ENCODE measurements around the gene AKR1C1. TPM values are rescaled to one million over a fixed set of nuclear protein-coding genes. Genes with fewer than 3 reads are reported as not detected.
"Not testable (repeated sequence)": the region's sequence is repeated elsewhere in the genome, so short reads cannot be mapped to it uniquely, and the experiment has no call there.

Gene AKR1C1
- total RNA-seq, 1 donor from 2014 or later = 1.3 TPM

GRCh38 chr10:5019770-5020612 lies 56.8 kb downstream of the AKR1C1 start:
- H3K27me3 Mint-ChIP-seq (ENCODE audit: low read depth); intact Hi-C loops (cut with micrococcal nuclease); H3K27ac Mint-ChIP-seq; DNase-seq (ENCODE audit: low spot score); H3K4me1 Mint-ChIP-seq (ENCODE audit: low read depth); H3K4me3 Mint-ChIP-seq (ENCODE audit: low read depth); H3K36me3 Mint-ChIP-seq (ENCODE audit: low read depth); H3K9me3 Mint-ChIP-seq: not testable (repeated sequence)

- DNase-seq (ENCODE audit: low spot score); intact Hi-C loops (cut with micrococcal nuclease); H3K36me3 Mint-ChIP-seq (ENCODE audit: low read depth); H3K9me3 Mint-ChIP-seq; H3K4me3 Mint-ChIP-seq (ENCODE audit: low read depth); H3K4me1 Mint-ChIP-seq (ENCODE audit: low read depth); H3K27me3 Mint-ChIP-seq (ENCODE audit: low read depth); H3K27ac Mint-ChIP-seq: not testable (repeated sequence)
Observed at GRCh38 chr10:5021624-5022290, 58.5 kb downstream of the AKR1C1 start.

DNA sequence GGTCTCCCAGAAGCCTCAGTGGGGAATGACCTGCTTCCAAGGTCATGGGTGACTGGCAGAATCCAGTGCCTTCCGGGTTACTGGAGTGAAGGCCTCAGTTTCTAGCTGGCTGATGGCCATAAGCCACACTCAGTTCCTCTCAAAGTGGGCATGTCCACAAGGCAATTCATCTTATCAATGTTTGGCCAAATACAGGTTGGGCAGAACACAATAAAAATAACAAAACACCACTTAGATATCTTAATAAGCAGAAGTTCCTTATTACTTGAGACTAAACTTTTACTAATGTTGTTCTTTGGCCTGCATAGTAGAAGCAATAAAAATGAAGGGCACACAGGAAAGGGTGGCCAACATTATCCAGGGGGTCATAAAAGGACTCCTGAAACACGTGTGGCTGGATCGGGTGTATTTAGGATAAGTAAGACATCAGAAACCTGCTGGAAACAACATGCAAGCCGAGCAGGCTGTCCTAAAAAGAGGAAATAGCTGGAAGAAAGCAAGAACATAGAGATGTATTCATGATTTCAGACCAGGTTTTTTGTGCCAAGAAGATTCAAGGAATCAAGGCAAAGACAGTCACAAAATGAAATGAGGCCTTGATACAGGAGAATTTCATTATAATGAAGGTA lies 60.1 kb downstream of the AKR1C1 start:
- peaks cover 5% of the 10 kb centered on the region for H3K27me3 Mint-ChIP-seq (ENCODE audit: low read depth)
- no peaks in the 10 kb centered on the region for H3K4me1 Mint-ChIP-seq (ENCODE audit: low read depth)

GRCh38 chr10:5025461-5025881 lies 62.3 kb downstream of the AKR1C1 start:
- H3K4me3 Mint-ChIP-seq (ENCODE audit: low read depth); intact Hi-C loops (cut with micrococcal nuclease): not testable (repeated sequence)

More for the DNA sequence above, 60.1 kb downstream of the AKR1C1 start:
- no peak for DNase-seq (ENCODE audit: low spot score)
- Mint-ChIP-seq H3K9me3 (no peaks in the 10 kb centered on the region), H3K4me3 (ENCODE audit: low read depth) (no peak overlapping the region), H3K36me3 (ENCODE audit: low read depth) (no peaks in the 10 kb centered on the region), H3K27ac (no peak overlapping the region)
- intact Hi-C loops (cut with micrococcal nuclease) = no loop called here

GRCh38 chr10:5030989-5031388 lies 67.8 kb downstream of the AKR1C1 start:
- no peak for DNase-seq (ENCODE audit: low spot score)
- Mint-ChIP-seq H3K4me1 (ENCODE audit: low read depth) (no peaks in the 10 kb centered on the region), H3K4me3 (ENCODE audit: low read depth) (no peak overlapping the region), H3K27ac (no peak overlapping the region), H3K27me3 (ENCODE audit: low read depth) (peaks cover 2% of the 10 kb centered on the region), H3K36me3 (ENCODE audit: low read depth) (no peaks in the 10 kb centered on the region), H3K9me3 (peaks cover 39% of the 10 kb centered on the region)
- intact Hi-C loops (cut with micrococcal nuclease) = no loop called here

More at GRCh38 chr10:5025461-5025881, 62.3 kb downstream of the AKR1C1 start:
- H3K27ac Mint-ChIP-seq; H3K9me3 Mint-ChIP-seq; H3K36me3 Mint-ChIP-seq (ENCODE audit: low read depth); DNase-seq (ENCODE audit: low spot score); H3K4me1 Mint-ChIP-seq (ENCODE audit: low read depth); H3K27me3 Mint-ChIP-seq (ENCODE audit: low read depth): not testable (repeated sequence)

- H3K4me3 Mint-ChIP-seq (ENCODE audit: low read depth); H3K4me1 Mint-ChIP-seq (ENCODE audit: low read depth); H3K36me3 Mint-ChIP-seq (ENCODE audit: low read depth); H3K27me3 Mint-ChIP-seq (ENCODE audit: low read depth); DNase-seq (ENCODE audit: low spot score); H3K27ac Mint-ChIP-seq; intact Hi-C loops (cut with micrococcal nuclease): not testable (repeated sequence)
- H3K9me3 Mint-ChIP-seq = peaks cover 39% of the 10 kb centered on the region
Observed at GRCh38 chr10:5031588-5031987, 68.4 kb downstream of the AKR1C1 start.

DNA sequence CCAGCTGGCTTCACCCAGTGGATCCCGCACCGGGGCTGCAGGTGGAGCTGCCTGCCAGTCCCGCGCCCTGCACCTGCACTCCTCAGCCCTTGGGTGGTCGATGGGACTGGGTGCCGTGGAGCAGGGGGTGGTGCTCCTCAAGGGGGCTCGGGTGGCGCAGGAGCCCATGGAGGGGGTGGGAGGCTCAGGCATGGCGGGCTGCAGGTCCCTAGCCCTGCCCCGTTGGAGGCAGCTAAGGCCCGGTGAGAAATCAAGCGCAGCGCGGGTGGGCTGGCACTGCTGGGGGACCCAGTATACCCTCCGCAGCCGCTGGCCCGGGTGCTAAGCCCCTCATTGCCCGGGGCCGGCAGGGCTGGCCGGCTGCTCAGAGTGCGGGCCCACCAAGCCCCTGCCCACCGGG lies 69.2 kb downstream of the AKR1C1 start:
- H3K27me3 Mint-ChIP-seq (ENCODE audit: low read depth); H3K27ac Mint-ChIP-seq; intact Hi-C loops (cut with micrococcal nuclease); H3K4me3 Mint-ChIP-seq (ENCODE audit: low read depth); H3K4me1 Mint-ChIP-seq (ENCODE audit: low read depth); DNase-seq (ENCODE audit: low spot score); H3K36me3 Mint-ChIP-seq (ENCODE audit: low read depth): not testable (repeated sequence)
- peaks cover 39% of the 10 kb centered on the region for H3K9me3 Mint-ChIP-seq

Other genes starting within 250 kb of the AKR1C1 start
- 8.3 and 10.1 TPM in 2 replicates for gene AKR1E2, start 137.2 kb upstream of the AKR1C1 start, total RNA-seq
- gene AKR1C2, start 40.4 kb downstream of the AKR1C1 start, total RNA-seq = not detected in 2 replicates
- 0.34 and 0.53 TPM in 2 replicates for gene AKR1C3, start 131.0 kb downstream of the AKR1C1 start, total RNA-seq
- gene AKR1C8, start 221.7 kb downstream of the AKR1C1 start, total RNA-seq = not detected in 2 replicates
- gene AKR1C4, start 233.4 kb downstream of the AKR1C1 start, total RNA-seq = not detected in 2 replicates

Measured in activated T-helper 2 cell treated with anti-CD3 and anti-CD28 coated beads, Interferon-gamma antibody, Interleukin-2, Interleukin-4, amounts not matched to agents 10 μg/mL and 5 μg/mL and 100 μg/mL, durations not matched to agents 14 hours and 24 hours and 36 hours (primary cell).